IMR-90 (cell line): ENCODE measurements around the gene FCRL6. TPM values are rescaled to one million over a fixed set of nuclear protein-coding genes. Genes with fewer than 3 reads are reported as not detected.

Experiments
- ATAC-seq: fragments of 200-7000 bp; cut with Tn5 transposase; 2 replicates; pipeline ENCODE4 v1.9.1; 2020; ENCODE audit warnings: low read depth, mild to moderate bottlenecking, moderate library complexity
- BruUV-seq: library from RNA; stranded (reverse); fragments of 400-500 nt; replicated peaks from 2 replicates; lab custom pipeline; 2021; lab: Mats Ljungman, UMichigan
- CTCF ChIA-PET: fragments of 300-600 bp; formaldehyde crosslinking; extraction: SDS; loops from one replicate; lab custom pipeline; 2021; ENCODE audit warnings: antibody characterized with exemption; lab: Yijun Ruan, JAX
- POLR2A ChIA-PET: fragments of 300-600 bp; sonication (Branson Sonifier 250); formaldehyde crosslinking; loops from one replicate; lab custom pipeline; 2022; ENCODE audit warnings: antibody characterized with exemption; ENCODE audit not compliant: unreplicated experiment; lab: Charles Lee
- DNase-seq: peaks from one replicate; pipeline ENCODE4 v3.0.0; 2013
- H2AFZ ChIP-seq: replicated peaks from 2 replicates; pipeline ENCODE3; 2013; ENCODE audit warnings: low read length, mild to moderate bottlenecking; ENCODE audit not compliant: poor library complexity
- H2AK5ac ChIP-seq: 2 replicates; pipeline ENCODE4 v1.6.1; 2013; ENCODE audit warnings: low read depth, low read length, inconsistent platforms
- H2AK9ac ChIP-seq: replicated peaks from 2 replicates; pipeline ENCODE3; 2013; ENCODE audit warnings: mild to moderate bottlenecking, low read depth, low read length, moderate library complexity; ENCODE audit not compliant: poor library complexity
- H2BK120ac ChIP-seq: 2 replicates; pipeline ENCODE4 v1.6.1; 2013; ENCODE audit warnings: low read depth, low read length, inconsistent platforms
- H2BK15ac ChIP-seq: 3 replicates; pipeline ENCODE4 v1.6.1; 2013; ENCODE audit warnings: low read depth, low read length, inconsistent platforms
- H2BK20ac ChIP-seq: 2 replicates; pipeline ENCODE4 v1.6.1; 2013; ENCODE audit warnings: low read depth, mild to moderate bottlenecking, inconsistent platforms, low read length, moderate library complexity
- H2BK5ac ChIP-seq: 2 replicates; pipeline ENCODE4 v1.6.1; 2013; ENCODE audit warnings: mild to moderate bottlenecking, low read depth, low read length, inconsistent platforms; ENCODE audit not compliant: poor library complexity, severe bottlenecking
- H3K14ac ChIP-seq: replicated peaks from 2 replicates; pipeline ENCODE4 v1.6.1; 2013; ENCODE audit warnings: low read depth, low read length, inconsistent platforms
- H3K18ac ChIP-seq: 2 replicates; pipeline ENCODE4 v1.6.1; 2013; ENCODE audit warnings: low read depth, low read length, control low read depth
- H3K23ac ChIP-seq: 2 replicates; pipeline ENCODE4 v1.6.1; 2013; ENCODE audit warnings: low read depth, low read length, inconsistent platforms
- H3K27ac ChIP-seq: 2 replicates; pipeline ENCODE4 v1.5.1; 2013; ENCODE audit warnings: mild to moderate bottlenecking, control low read depth, low read length; ENCODE audit not compliant: insufficient read depth
- H3K27me3 ChIP-seq: 2 replicates; pipeline ENCODE4 v1.6.1; 2013; ENCODE audit warnings: low read length; ENCODE audit not compliant: control insufficient read depth, insufficient read depth
- H3K36me3 ChIP-seq: 2 replicates; pipeline ENCODE4 v1.6.1; 2013; ENCODE audit warnings: low read length, mixed read lengths; ENCODE audit not compliant: control insufficient read depth, insufficient read depth
- H3K4ac ChIP-seq: 2 replicates; pipeline ENCODE4 v1.6.1; 2013; ENCODE audit warnings: low read depth, low read length, inconsistent platforms
- H3K4me1 ChIP-seq: 2 replicates; pipeline ENCODE4 v1.6.1; 2013; ENCODE audit warnings: low read length, mixed read lengths; ENCODE audit not compliant: control insufficient read depth, insufficient read depth
- H3K4me2 ChIP-seq: 2 replicates; pipeline ENCODE4 v1.6.1; 2013; ENCODE audit warnings: low read depth, mild to moderate bottlenecking, control low read depth, low read length, moderate library complexity
- H3K4me3 ChIP-seq: 2 replicates; pipeline ENCODE4 v1.5.1; 2013; ENCODE audit warnings: low read depth, mild to moderate bottlenecking, control low read depth, low read length, moderate library complexity; ENCODE audit not compliant: insufficient read depth
- H3K56ac ChIP-seq: 2 replicates; pipeline ENCODE4 v1.6.1; 2013; ENCODE audit warnings: low read length, inconsistent platforms; ENCODE audit not compliant: insufficient read depth; ENCODE audit errors: extremely low read depth
- H3K79me1 ChIP-seq, 2 experiments: 2 replicates each; pipeline ENCODE4 v1.6.1; 2013; ENCODE audit warnings: low read length in 2 of 2, inconsistent platforms in 1 of 2, low read depth in 1 of 2
- H3K9ac ChIP-seq: 2 replicates; pipeline ENCODE4 v1.6.1; 2013; ENCODE audit warnings: low read depth, low read length, control low read depth
- H3K9me1 ChIP-seq: 2 replicates; pipeline ENCODE4 v1.6.1; 2013; ENCODE audit warnings: low read length, inconsistent platforms; ENCODE audit not compliant: insufficient read depth
- H3K9me3 ChIP-seq: 2 replicates; pipeline ENCODE4 v1.6.1; 2013; ENCODE audit warnings: low read length; ENCODE audit not compliant: control insufficient read depth, insufficient read depth
- H4K20me1 ChIP-seq: 2 replicates; pipeline ENCODE4 v1.6.1; 2013; ENCODE audit warnings: low read length, inconsistent platforms; ENCODE audit not compliant: insufficient read depth
- H4K5ac ChIP-seq: 2 replicates; pipeline ENCODE4 v1.6.1; 2013; ENCODE audit warnings: mild to moderate bottlenecking, low read depth, low read length, control low read depth
- H4K8ac ChIP-seq, 2 experiments: 2 replicates each; pipeline ENCODE4 v1.6.1; 2013; ENCODE audit warnings: low read depth in 2 of 2, low read length in 2 of 2, control low read depth in 1 of 2, inconsistent platforms in 1 of 2
- H4K91ac ChIP-seq: 2 replicates; pipeline ENCODE4 v1.6.1; 2013; ENCODE audit warnings: low read depth, low read length, inconsistent platforms; ENCODE audit not compliant: insufficient read depth
- CHD1 ChIP-seq: IDR thresholded peaks from 2 replicates; pipeline ENCODE4 v1.6.1; 2012; ENCODE audit warnings: low read depth, low read length, improper control_type of control experiment
- MAFK ChIP-seq: IDR thresholded peaks from 2 replicates; pipeline ENCODE4 v1.6.1; 2012; ENCODE audit warnings: low read depth, low read length, improper control_type of control experiment
- MXI1 ChIP-seq: IDR thresholded peaks from 2 replicates; pipeline ENCODE4 v1.6.1; 2012; ENCODE audit warnings: low read depth, mild to moderate bottlenecking, low read length, moderate library complexity, borderline replicate concordance
- POLR2A ChIP-seq: IDR thresholded peaks from 2 replicates; pipeline ENCODE4 v1.6.1; 2012; ENCODE audit warnings: mild to moderate bottlenecking, low read depth, low read length
- USF2 ChIP-seq: fragments of 150-350 bp; IDR thresholded peaks from 2 replicates; pipeline ENCODE4 v1.6.1; 2017; ENCODE audit warnings: mild to moderate bottlenecking, antibody characterized with exemption, low read length, low read depth
- WGBS, 2 experiments: methylation state at CpG; one replicate each; pipeline versions ENCODE4 v1.1.5 to v1.1.7; 2013; ENCODE audit warnings: missing lambda C conversion rate in 2 of 2; ENCODE audit not compliant: insufficient read length in 1 of 2; ENCODE audit errors: extremely low coverage in 2 of 2; 5-methylcytosine and 5-hydroxymethylcytosine counted together
- dilution Hi-C: fragments of 300-500 bp; cut with HindIII; formaldehyde crosslinking; loops from one replicate; pipeline ENCODE4 v1.14.3; 2018; ENCODE audit warnings: low sequenced_read_pairs; ENCODE audit not compliant: unreplicated experiment
- in situ Hi-C: fragments of 300-500 bp; cut with MboI; formaldehyde crosslinking; loops from 3 replicates; pipeline ENCODE4 v1.14.3; 2019; ENCODE audit warnings: low sequenced_read_pairs, inconsistent platforms, mixed read lengths
- intact Hi-C: fragments of 100-400 bp; cut with micrococcal nuclease; formaldehyde crosslinking; loops from 2 replicates; pipeline ENCODE4 v1.10.0; 2022
- polyA plus RNA-seq, 3 experiments: library from polyadenylated mRNA; depleted of rRNA; stranded (reverse); fragments of >200 nt; gene quantifications; 2 replicates each; pipeline ENCODE4 v1.2.3, GENCODE V29; 2012; ENCODE audit warnings: low replicate concordance in 1 of 3
- total RNA-seq: library from RNA; depleted of rRNA; stranded (reverse); fragments of >200 nt; gene quantifications from 2 replicates; pipeline ENCODE4 v1.2.3, GENCODE V29; 2012

Gene FCRL6
- total and polyA plus RNA-seq, 2 of the 4 experiments (the other 2 are of a cell fraction): not detected

GRCh38 chr1:159823406-159823805 is 21.2 kb downstream of the FCRL6 start:
- TF ChIP-seq MXI1 (no peak), POLR2A (no peak), USF2 (no peak), MAFK (no peak), CHD1 (no peak)
- Histone ChIP-seq H2BK5ac (no peak overlapping the region), H4K8ac (no peak overlapping the region), H3K18ac (no peak overlapping the region), H3K4me1 (no peaks in the 10 kb centered on the region), H2AFZ (no peak overlapping the region), H3K4me2 (no peak overlapping the region), H4K5ac (no peak overlapping the region), H2AK9ac (no peak overlapping the region), H2BK120ac (no peak overlapping the region), H3K27ac (no peak overlapping the region), H3K14ac (no peak overlapping the region), H3K79me1 (no peaks in the 10 kb centered on the region), H3K4me3 (no peak overlapping the region), H4K91ac (no peak overlapping the region), H2BK20ac (no peak overlapping the region), H3K56ac (no peak overlapping the region), H3K9me3 (no peaks in the 10 kb centered on the region), H3K23ac (no peak overlapping the region), H3K36me3 (no peaks in the 10 kb centered on the region), H4K20me1 (no peaks in the 10 kb centered on the region), H3K9ac (no peak overlapping the region), H3K27me3 (peaks cover 31% of the 10 kb centered on the region), H2BK15ac (no peak overlapping the region), H3K9me1 (0 out of 2 replicates have a peak, but pooled peaks cover 3% of the 10 kb centered on the region), H3K4ac (no peak overlapping the region), H2AK5ac (no peak overlapping the region)
- ChIA-PET CTCF (no interaction called here), POLR2A (no interaction called here)
- intact Hi-C loops (loop anchor here (5.0 kb wide), 1 partner anchor 41 kb away; the partner anchor contains the start of gene DUSP23), in situ Hi-C loops (no loop called here), dilution Hi-C loops (no loop called here)
- DNase-seq: no peak
- no TSS peak for BruUV-seq
- WGBS, 2 experiments: no CpG with 5 or more reads among the region's 7 CpGs
- ATAC-seq: no peak
